GM21619 (cell line): ENCODE results near the gene PIR.
A peak's percentile ranks its signal among the peaks of the same experiment; 100 is the strongest.

Source experiments
- ATAC-seq: cut with Tn5 transposase; IDR thresholded peaks from one replicate; pipeline ENCODE4 v1.9.1; 2021; ENCODE audit not compliant: unreplicated experiment

The PIR gene

GRCh38 chrX:15350329-15350996, 142.7 kb downstream of the PIR start:
- no peak for ATAC-seq

- ATAC-seq: no peak
These were observed 144.1 kb downstream of the PIR start for GRCh38 chrX:15349046-15349445.

- no peak for ATAC-seq
These were observed 147.2 kb downstream of the PIR start for GRCh38 chrX:15345976-15346375.

GRCh38 chrX:15344106-15344505, 149.0 kb downstream of the PIR start:
- no peak for ATAC-seq

- no peak for ATAC-seq
These were observed 150.1 kb downstream of the PIR start for GRCh38 chrX:15343075-15343476.

- ATAC-seq: no peak
These were observed 152.3 kb downstream of the PIR start for GRCh38 chrX:15340867-15341266.

- ATAC-seq: no peak
These were observed 157.1 kb downstream of the PIR start for GRCh38 chrX:15336023-15336413.

GRCh38 chrX:15335135-15336022, 157.8 kb downstream of the PIR start, which contains the start of gene PIGA:
TSS of gene PIGA (minus strand) at chrX:15335523. CDS start at chrX:15331930, 3,593 bp downstream.
- ATAC-seq: peak; percentile 98
